Activated CD4-positive, alpha-beta T cell treated with anti-CD3 and anti-CD28 coated beads, Interleukin-2, amount 50 U/mL, for 16 hours (primary cell): ENCODE results near the gene ADARB2.

Experiments
- DNase-seq: peaks from one replicate; pipeline ENCODE4 v3.0.0-alpha.2; 2020

The ADARB2 gene

DNA sequence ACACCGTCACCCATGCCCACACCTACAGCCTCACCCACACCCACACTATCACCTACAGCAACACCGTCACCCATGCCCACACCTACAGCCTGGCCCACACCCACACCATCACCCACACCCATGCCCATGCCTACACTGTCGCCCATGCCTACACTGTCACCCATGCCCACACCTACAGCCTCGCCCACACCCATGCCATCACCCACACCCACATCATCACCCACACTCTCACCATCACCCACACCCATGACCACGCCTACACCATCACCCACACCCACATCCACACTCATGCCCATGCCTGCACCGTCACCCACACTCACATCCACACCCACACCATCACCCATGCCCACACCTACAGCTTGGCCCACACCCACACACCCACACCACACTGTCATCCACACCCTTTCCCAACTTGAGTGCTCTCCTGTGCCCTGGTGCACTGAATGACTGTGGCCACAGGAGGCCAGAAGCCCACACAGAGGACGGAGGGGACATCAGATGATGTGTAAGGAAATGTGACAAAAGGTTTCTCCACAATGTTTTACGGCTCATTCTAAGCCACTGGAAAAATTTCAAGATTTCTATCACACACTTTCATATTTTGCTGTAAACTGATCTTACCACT, 527.9 kb downstream of the ADARB2 start:
- no peak for DNase-seq

- DNase-seq, result no peak
Measured at GRCh38 chr10:1208366-1209311, 528.7 kb downstream of the ADARB2 start.

DNA sequence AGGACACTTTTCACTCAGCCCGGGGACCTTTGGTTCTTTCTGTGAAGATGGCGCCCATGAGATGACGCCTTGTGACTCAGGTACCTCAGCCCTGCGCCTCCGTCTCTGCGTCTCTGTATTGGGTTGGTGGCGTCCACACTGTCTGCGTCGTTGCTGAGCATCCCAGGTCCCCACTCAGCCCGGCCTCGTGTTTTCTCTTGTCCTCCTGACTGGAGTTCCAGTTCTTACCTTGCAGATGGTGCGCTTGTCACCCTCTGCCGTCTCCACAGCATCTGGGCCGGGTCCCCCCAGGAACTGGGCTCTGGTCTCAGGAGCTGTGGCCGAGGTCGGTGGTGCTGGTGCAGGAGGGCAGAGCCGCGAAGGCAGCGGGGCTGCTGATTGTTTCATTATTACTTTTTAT, 530.7 kb downstream of the ADARB2 start:
- DNase-seq, result no peak

GRCh38 chr10:1206101-1206500, 531.2 kb downstream of the ADARB2 start:
- DNase-seq, result no peak

- DNase-seq, result no peak
Measured at GRCh38 chr10:1205450-1206030, 531.8 kb downstream of the ADARB2 start.

GRCh38 chr10:1204434-1205326, 532.6 kb downstream of the ADARB2 start:
- DNase-seq, result no peak

DNA sequence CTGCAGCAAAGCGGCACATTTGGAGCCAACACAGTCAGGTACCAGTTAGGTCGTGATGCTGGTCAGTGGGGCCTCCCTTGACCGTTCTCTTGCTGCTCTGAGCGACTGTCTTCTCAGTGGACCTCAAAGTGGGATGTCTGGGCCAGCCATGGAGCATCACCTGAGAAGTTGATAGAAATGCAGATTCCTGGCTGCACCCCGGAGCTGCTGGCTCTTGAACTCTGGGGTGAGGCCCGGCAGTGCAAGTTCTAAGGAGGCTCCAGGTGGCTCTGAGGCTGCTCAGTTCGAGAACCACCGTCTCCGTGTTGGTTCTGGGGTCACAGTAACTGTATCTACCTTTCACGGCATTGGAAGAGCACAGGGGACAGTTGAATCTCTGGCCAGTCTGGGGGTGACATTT, 533.6 kb downstream of the ADARB2 start:
- DNase-seq, result no peak

GRCh38 chr10:1203216-1203615, 534.1 kb downstream of the ADARB2 start:
- no peak for DNase-seq

DNA sequence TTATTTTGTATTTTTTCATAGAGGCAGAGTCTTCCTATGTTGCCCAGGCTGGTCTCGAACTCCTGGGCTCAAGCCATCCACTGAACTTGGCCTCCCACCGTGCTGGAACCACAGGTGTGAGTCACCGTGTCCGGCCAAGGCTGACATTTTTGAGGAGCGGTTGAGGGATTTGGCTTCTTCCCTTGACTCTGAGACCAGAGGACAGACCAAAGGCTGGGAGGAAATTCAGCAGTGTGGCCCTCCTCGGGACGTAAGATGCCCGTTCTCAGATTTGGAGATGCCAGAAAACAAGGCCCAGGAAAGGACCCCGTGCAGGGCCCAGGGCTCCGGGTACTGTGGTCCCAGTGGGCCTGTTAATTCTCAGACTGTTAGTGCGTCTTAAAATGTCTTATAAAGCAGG, 535.0 kb downstream of the ADARB2 start:
- DNase-seq, result no peak

- no peak for DNase-seq
Measured at GRCh38 chr10:1200866-1201807, 536.2 kb downstream of the ADARB2 start.

DNA sequence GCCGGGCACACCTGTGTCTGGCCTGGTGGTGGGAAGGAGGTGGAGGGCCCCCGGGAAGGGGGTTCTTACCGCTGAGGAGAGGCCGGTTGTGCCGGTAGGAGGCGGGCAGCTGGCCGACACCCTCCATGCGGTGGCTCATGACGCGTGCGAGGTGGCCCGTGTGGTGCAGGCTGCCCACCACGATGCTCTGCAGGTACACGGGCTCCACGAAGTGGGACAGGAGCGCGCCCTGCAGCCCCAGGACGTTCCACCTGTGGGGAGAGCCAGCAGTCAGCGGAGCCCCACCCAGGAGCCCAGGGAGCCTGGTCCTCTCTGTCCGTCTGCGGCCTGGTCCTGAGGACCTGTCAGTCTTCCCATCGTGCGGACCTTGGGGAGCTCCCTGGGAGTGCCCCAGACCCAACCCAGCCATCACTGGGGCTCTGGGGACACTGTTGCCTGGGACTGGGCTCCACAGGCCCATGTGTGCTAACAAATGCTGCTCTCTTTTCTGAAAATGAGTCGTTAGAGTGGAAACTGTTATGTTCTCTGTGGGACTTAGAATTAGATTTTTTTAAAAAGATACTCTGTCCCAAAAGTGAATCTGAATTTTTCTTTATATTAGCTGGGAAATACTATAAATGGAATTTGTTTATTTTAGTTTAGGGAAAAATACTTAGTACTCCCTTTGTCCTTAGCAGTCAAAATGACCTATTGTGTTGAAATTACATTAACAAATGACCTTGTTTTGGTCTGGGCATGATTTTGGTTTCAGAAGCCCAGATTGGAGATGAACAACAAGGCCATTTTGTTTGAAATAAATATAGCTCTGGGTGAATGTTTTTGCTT, 537.2 kb downstream of the ADARB2 start:
- no peak for DNase-seq

- no peak for DNase-seq
Measured at GRCh38 chr10:1199345-1199673, 538.0 kb downstream of the ADARB2 start.

- no peak for DNase-seq
Measured at GRCh38 chr10:1198453-1199344, 538.6 kb downstream of the ADARB2 start.

GRCh38 chr10:1197384-1197783, 539.9 kb downstream of the ADARB2 start:
- DNase-seq, result no peak

DNA sequence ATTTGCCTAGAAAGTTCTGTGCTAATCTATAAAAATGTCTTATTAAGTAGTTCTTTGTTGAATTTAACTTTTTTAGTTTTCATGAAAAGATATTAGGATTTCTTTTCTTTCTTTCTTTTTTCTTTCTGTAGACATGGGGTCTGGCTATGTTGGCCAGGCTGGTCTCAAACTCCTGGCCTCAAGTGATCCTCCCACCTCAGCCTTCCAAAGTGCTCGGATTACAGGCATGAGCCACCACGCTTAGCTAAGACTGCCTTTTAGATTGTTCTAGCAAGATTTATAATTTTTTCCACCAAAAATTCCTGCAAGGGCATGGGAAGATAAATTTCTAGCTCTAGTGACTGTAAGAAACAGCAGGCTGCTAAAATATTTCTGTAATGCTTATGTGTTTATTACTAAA, 540.7 kb downstream of the ADARB2 start:
- DNase-seq, result no peak

DNA sequence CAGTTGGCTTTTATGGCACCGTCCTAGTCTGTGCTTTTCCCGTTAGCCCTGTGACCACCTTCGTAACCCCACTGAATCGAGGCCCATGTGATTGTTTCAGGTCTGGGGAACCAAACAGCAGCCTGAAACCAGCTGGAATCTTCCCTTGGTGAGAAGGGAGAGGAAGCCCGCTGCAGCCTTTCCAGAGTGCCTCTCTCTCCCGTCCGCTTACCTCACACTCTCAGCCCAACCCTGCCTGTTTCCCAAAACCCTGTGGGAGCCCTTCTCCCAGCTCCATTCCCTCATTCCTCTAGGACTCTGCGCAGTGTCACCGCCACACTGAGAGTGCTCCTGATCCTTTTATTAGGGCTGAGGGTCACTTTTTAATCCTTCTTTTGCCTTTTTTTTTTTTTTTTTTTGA, 541.5 kb downstream of the ADARB2 start:
- DNase-seq, result no peak

DNA sequence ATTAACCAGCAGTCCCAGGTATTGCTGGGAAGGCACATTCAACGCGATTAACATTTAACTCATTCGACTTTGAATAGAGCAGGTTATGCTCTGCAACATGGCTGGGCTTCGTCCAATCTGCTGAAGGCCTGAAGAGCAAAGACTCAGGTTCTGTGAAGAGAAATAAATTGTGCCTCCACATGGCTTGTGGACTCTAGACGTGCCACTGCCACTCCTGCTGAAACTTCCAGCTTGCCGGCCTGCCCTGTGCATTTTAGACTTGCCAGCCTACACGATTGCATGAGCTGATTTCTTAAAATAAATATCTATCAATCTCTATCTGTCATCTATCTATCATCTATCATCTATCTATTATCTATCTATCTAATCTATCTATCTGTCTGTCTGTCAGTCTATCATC, 543.2 kb downstream of the ADARB2 start:
- DNase-seq, result no peak

- DNase-seq, result no peak
Measured at GRCh38 chr10:1193561-1193960, 543.8 kb downstream of the ADARB2 start.

DNA sequence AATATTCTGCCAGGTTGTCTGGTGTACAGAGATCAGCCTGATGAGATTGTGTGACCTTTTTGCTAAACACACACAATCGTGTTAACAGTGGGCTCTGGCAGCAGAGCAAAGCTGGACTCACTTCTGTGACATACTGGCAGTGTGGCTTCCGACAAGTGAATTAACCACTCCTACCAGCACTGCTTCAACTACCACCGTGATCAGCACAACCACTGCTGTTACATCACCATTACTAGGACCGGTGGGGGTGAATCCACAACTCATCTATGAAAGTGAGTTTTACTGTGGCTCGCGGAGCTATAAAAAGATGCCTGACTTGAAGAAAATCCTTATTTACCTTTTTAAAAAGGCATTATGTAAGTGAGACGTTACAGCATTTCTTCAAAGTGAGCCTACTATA, 545.6 kb downstream of the ADARB2 start:
- no peak for DNase-seq
